Mesothelial cell of epicardium (in vitro differentiated cells): ENCODE measurements around the gene IGSF9B. TPM values are rescaled to one million over a fixed set of nuclear protein-coding genes. Genes with fewer than 3 reads are reported as not detected.
"Not testable (repeated sequence)": the region's sequence is repeated elsewhere in the genome, so short reads cannot be mapped to it uniquely, and the experiment has no call there.

Source experiments
- DNase-seq, 2 experiments: peaks; one replicate each; pipeline ENCODE4 v3.0.0; 2021; ENCODE audit warnings: low spot score in 2 of 2; ENCODE audit not compliant: unreplicated experiment in 2 of 2
- H3K27ac Mint-ChIP-seq: 2 replicates; pipeline ENCODE4 v1.8.0; 2021; ENCODE audit warnings: mixed read lengths
- H3K27me3 Mint-ChIP-seq: 2 replicates; pipeline ENCODE4 v1.8.0; 2021; ENCODE audit warnings: low read depth, mixed read lengths
- H3K36me3 Mint-ChIP-seq: 2 replicates; pipeline ENCODE4 v1.8.0; 2021; ENCODE audit warnings: mixed read lengths
- H3K4me1 Mint-ChIP-seq: 2 replicates; pipeline ENCODE4 v1.8.0; 2021; ENCODE audit warnings: mixed read lengths
- H3K4me3 Mint-ChIP-seq: 2 replicates; pipeline ENCODE4 v1.8.0; 2021; ENCODE audit warnings: mild to moderate bottlenecking, moderate library complexity, mixed read lengths
- H3K9me3 Mint-ChIP-seq: 2 replicates; pipeline ENCODE4 v1.8.0; 2021; ENCODE audit warnings: mixed read lengths
- CTCF ChIP-seq: fragments of 200-600 bp; sonication (generic); IDR thresholded peaks from one replicate; pipeline ENCODE4 v1.5.0; 2021; ENCODE audit warnings: antibody characterized with exemption; ENCODE audit not compliant: unreplicated experiment
- total RNA-seq: library from RNA; stranded (reverse); gene quantifications from 3 replicates; pipeline ENCODE4 v1.2.1, GENCODE V29; 2021

Gene IGSF9B
- total RNA-seq, result 4.8 to 7.0 TPM (median 5.8 TPM) in 3 replicates

- no peak for TF ChIP-seq CTCF
- peak; percentile 81 to 95 for DNase-seq
- Mint-ChIP-seq H3K27me3 (peaks cover 93% of the 10 kb centered on the region), H3K36me3 (no peaks in the 10 kb centered on the region), H3K4me3 (peak within 1 kb of the TSS; percentile 86), H3K27ac (peak within 1 kb of the TSS; percentile 64), H3K9me3 (no peaks in the 10 kb centered on the region), H3K4me1 (peaks cover 19% of the 10 kb centered on the region)
Measured at GRCh38 chr11:133956650-133957633, at the start of gene IGSF9B. Gene IGSF9B, minus strand, starts transcription at chr11:133956968. Its CDS starts 214 bp downstream, at chr11:133956754.

GRCh38 chr11:134004496-134005172 lies 47.9 kb upstream of the IGSF9B start:
- no peaks in the 10 kb centered on the region for H3K9me3 Mint-ChIP-seq
- TF ChIP-seq CTCF, result no peak
- no peaks in the 10 kb centered on the region for H3K4me1 Mint-ChIP-seq

GRCh38 chr11:134003792-134004495 lies 47.2 kb upstream of the IGSF9B start:
- Mint-ChIP-seq H3K36me3 (no peaks in the 10 kb centered on the region), H3K4me3 (no peak overlapping the region)

More at GRCh38 chr11:134004496-134005172, 47.9 kb upstream of the IGSF9B start:
- no peak for DNase-seq
- Mint-ChIP-seq H3K4me3 (no peak overlapping the region), H3K36me3 (no peaks in the 10 kb centered on the region), H3K27me3 (peaks cover 20% of the 10 kb centered on the region), H3K27ac (peak overlapping the region; percentile 13)

GRCh38 chr11:134002819-134003218 lies 46.1 kb upstream of the IGSF9B start:
- not testable (repeated sequence) for DNase-seq, H3K4me3 Mint-ChIP-seq, H3K9me3 Mint-ChIP-seq, H3K27ac Mint-ChIP-seq, H3K4me1 Mint-ChIP-seq, H3K36me3 Mint-ChIP-seq
- peaks cover 12% of the 10 kb centered on the region for H3K27me3 Mint-ChIP-seq

More at GRCh38 chr11:134003792-134004495, 47.2 kb upstream of the IGSF9B start:
- peak overlapping the region; percentile 13 for H3K27ac Mint-ChIP-seq
- H3K9me3 Mint-ChIP-seq, result no peaks in the 10 kb centered on the region
- TF ChIP-seq CTCF, result no peak
- peaks cover 14% of the 10 kb centered on the region for H3K27me3 Mint-ChIP-seq
- H3K4me1 Mint-ChIP-seq, result no peaks in the 10 kb centered on the region
- no peak for DNase-seq

- not testable (repeated sequence) for H3K9me3 Mint-ChIP-seq, DNase-seq, H3K27ac Mint-ChIP-seq, H3K4me3 Mint-ChIP-seq, H3K36me3 Mint-ChIP-seq, H3K4me1 Mint-ChIP-seq
- peaks cover 16% of the 10 kb centered on the region for H3K27me3 Mint-ChIP-seq
Measured at GRCh38 chr11:134002338-134002737, 45.6 kb upstream of the IGSF9B start.

GRCh38 chr11:134001596-134001995 lies 44.8 kb upstream of the IGSF9B start:
- DNase-seq, result no peak
- Mint-ChIP-seq H3K27ac (no peak overlapping the region), H3K9me3 (no peaks in the 10 kb centered on the region), H3K27me3 (peaks cover 24% of the 10 kb centered on the region), H3K36me3 (no peaks in the 10 kb centered on the region), H3K4me3 (no peak overlapping the region), H3K4me1 (no peaks in the 10 kb centered on the region)
- no peak for TF ChIP-seq CTCF
